ENCODE results near the gene PCCA. TPM values are rescaled to one million over a fixed set of nuclear protein-coding genes. Genes with fewer than 3 reads are reported as not detected.

Gene PCCA
- total RNA-seq, 1 experiment from 2014 or later = 8.9 TPM

- H3K9me3 Mint-ChIP-seq (ENCODE audit: low read depth, unreplicated experiment) = no peaks in the 10 kb centered on the region
- H3K4me1 Mint-ChIP-seq (ENCODE audit: low read depth, unreplicated experiment) = peaks cover 3% of the 10 kb centered on the region
- H3K36me3 Mint-ChIP-seq (ENCODE audit: insufficient read depth, unreplicated experiment) = no peaks in the 10 kb centered on the region
- H3K27ac Mint-ChIP-seq (ENCODE audit: unreplicated experiment) = no peak overlapping the region
- TF ChIP-seq CTCF (IDR thresholded peaks at IDR 0.05; ENCODE audit: unreplicated experiment) = no peak
- no peak overlapping the region for H3K4me3 Mint-ChIP-seq (ENCODE audit: low read depth, unreplicated experiment)
- DNase-seq = no peak
- H3K27me3 Mint-ChIP-seq (ENCODE audit: unreplicated experiment) = no peaks in the 10 kb centered on the region
- intact Hi-C loops (cut with micrococcal nuclease; ENCODE audit: unreplicated experiment) = no loop called here
- CTCF ChIA-PET = no interaction called here
- no TSS peak for BruUV-seq (replicated peaks)
These were observed 340.1 kb downstream of the PCCA start for GRCh38 chr13:100428986-100429385.

GRCh38 chr13:100432611-100433010 is 343.7 kb downstream of the PCCA start:
- no peak overlapping the region for H3K4me3 Mint-ChIP-seq (ENCODE audit: low read depth, unreplicated experiment)
- CTCF ChIA-PET = no interaction called here
- H3K9me3 Mint-ChIP-seq (ENCODE audit: low read depth, unreplicated experiment) = no peaks in the 10 kb centered on the region
- H3K4me1 Mint-ChIP-seq (ENCODE audit: low read depth, unreplicated experiment) = peaks cover 8% of the 10 kb centered on the region
- BruUV-seq (replicated peaks) = no TSS peak
- no peak overlapping the region for H3K27ac Mint-ChIP-seq (ENCODE audit: unreplicated experiment)
- DNase-seq = no peak
- no peaks in the 10 kb centered on the region for H3K36me3 Mint-ChIP-seq (ENCODE audit: insufficient read depth, unreplicated experiment)
- no peak for TF ChIP-seq CTCF (IDR thresholded peaks at IDR 0.05; ENCODE audit: unreplicated experiment)
- intact Hi-C loops (cut with micrococcal nuclease; ENCODE audit: unreplicated experiment) = no loop called here
- no peaks in the 10 kb centered on the region for H3K27me3 Mint-ChIP-seq (ENCODE audit: unreplicated experiment)

- TF ChIP-seq CTCF (IDR thresholded peaks at IDR 0.05; ENCODE audit: unreplicated experiment) = no peak
- CTCF ChIA-PET = no interaction called here
- H3K4me1 Mint-ChIP-seq (ENCODE audit: low read depth, unreplicated experiment) = peaks cover 8% of the 10 kb centered on the region
- intact Hi-C loops (cut with micrococcal nuclease; ENCODE audit: unreplicated experiment) = no loop called here
- no TSS peak for BruUV-seq (replicated peaks)
- H3K27ac Mint-ChIP-seq (ENCODE audit: unreplicated experiment) = no peak overlapping the region
- no peak for DNase-seq
- H3K4me3 Mint-ChIP-seq (ENCODE audit: low read depth, unreplicated experiment) = no peak overlapping the region
- no peaks in the 10 kb centered on the region for H3K36me3 Mint-ChIP-seq (ENCODE audit: insufficient read depth, unreplicated experiment)
- no peaks in the 10 kb centered on the region for H3K9me3 Mint-ChIP-seq (ENCODE audit: low read depth, unreplicated experiment)
- H3K27me3 Mint-ChIP-seq (ENCODE audit: unreplicated experiment) = no peaks in the 10 kb centered on the region
These were observed 344.6 kb downstream of the PCCA start for GRCh38 chr13:100433475-100433874.

- CTCF ChIA-PET = no interaction called here
- H3K4me1 Mint-ChIP-seq (ENCODE audit: low read depth, unreplicated experiment) = peaks cover 8% of the 10 kb centered on the region
- no peaks in the 10 kb centered on the region for H3K9me3 Mint-ChIP-seq (ENCODE audit: low read depth, unreplicated experiment)
- H3K27me3 Mint-ChIP-seq (ENCODE audit: unreplicated experiment) = no peaks in the 10 kb centered on the region
- intact Hi-C loops (cut with micrococcal nuclease; ENCODE audit: unreplicated experiment) = no loop called here
- DNase-seq = no peak
- H3K36me3 Mint-ChIP-seq (ENCODE audit: insufficient read depth, unreplicated experiment) = no peaks in the 10 kb centered on the region
- TF ChIP-seq CTCF (IDR thresholded peaks at IDR 0.05; ENCODE audit: unreplicated experiment) = no peak
- H3K27ac Mint-ChIP-seq (ENCODE audit: unreplicated experiment) = no peak overlapping the region
- H3K4me3 Mint-ChIP-seq (ENCODE audit: low read depth, unreplicated experiment) = no peak overlapping the region
- no TSS peak for BruUV-seq (replicated peaks)
These were observed 345.3 kb downstream of the PCCA start for GRCh38 chr13:100434010-100434763.
